GM21825 (cell line): ENCODE data around the gene HDAC5.
"Not testable (repeated sequence)": the region's sequence is repeated elsewhere in the genome, so short reads cannot be mapped to it uniquely, and the experiment has no call there.

ENCODE experiments used
- ATAC-seq: cut with Tn5 transposase; IDR thresholded peaks from one replicate; pipeline ENCODE4 v1.9.1; 2021; ENCODE audit warnings: mild to moderate bottlenecking, moderate library complexity; ENCODE audit not compliant: unreplicated experiment

Gene HDAC5

GRCh38 chr17:44133918-44134476 lies 10.6 kb upstream of the HDAC5 start:
- ATAC-seq: no peak

DNA sequence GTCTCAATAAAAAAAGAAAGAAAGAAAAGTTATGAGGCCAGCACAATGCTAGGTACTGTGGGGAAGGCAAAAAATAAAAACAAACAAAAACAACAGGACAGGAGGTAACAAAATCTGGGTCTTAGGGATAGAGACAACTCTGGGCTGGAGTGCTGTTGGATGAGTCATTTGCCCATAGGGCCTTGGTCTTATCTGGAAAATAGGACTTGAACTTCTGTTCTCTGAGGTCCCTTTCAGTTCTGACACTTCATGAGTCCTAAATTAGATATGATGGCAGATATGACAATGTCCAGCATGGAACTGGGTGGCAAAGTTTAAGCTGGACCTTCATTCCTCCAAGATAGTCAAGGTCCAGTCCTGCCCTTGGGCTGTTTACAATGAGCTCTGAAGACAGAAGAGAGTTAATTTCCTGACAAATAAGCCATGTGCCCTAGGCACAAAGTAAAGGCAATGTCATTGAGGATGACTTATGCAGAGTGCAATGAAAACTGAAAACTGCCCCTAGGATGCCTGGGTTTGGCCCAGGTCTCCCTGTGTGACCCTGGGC lies 8.9 kb upstream of the HDAC5 start:
- ATAC-seq: no peak

DNA sequence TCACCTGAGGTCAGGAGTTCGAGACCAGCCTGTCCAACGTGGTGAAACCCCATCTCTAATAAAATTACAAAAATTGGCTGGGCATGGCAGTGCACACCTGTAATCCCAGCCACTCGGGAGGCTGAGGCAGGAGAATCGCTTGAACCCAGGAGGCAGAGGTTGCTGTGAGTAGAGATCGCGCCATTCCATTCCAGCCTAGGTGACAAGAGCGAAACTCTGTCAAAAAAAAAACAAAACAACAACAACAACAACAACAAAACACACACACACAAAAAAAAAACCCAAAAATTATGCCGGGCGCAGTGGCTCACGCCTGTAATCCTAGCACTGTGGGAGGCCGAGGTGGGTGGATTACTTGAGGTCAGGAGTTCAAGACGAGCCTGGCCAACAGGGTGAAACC lies 7.9 kb upstream of the HDAC5 start:
- ATAC-seq: not testable (repeated sequence)

- ATAC-seq: no peak
Observed at GRCh38 chr17:44130693-44131349, 7.4 kb upstream of the HDAC5 start.

- no peak for ATAC-seq
Observed at GRCh38 chr17:44128383-44128782, 4.9 kb upstream of the HDAC5 start.

GRCh38 chr17:44124118-44124438 lies 637 bp upstream of the HDAC5 start:
- ATAC-seq: no peak

- ATAC-seq: peak; percentile 9
Observed at GRCh38 chr17:44122816-44123355, 555 bp downstream of the HDAC5 start.

DNA sequence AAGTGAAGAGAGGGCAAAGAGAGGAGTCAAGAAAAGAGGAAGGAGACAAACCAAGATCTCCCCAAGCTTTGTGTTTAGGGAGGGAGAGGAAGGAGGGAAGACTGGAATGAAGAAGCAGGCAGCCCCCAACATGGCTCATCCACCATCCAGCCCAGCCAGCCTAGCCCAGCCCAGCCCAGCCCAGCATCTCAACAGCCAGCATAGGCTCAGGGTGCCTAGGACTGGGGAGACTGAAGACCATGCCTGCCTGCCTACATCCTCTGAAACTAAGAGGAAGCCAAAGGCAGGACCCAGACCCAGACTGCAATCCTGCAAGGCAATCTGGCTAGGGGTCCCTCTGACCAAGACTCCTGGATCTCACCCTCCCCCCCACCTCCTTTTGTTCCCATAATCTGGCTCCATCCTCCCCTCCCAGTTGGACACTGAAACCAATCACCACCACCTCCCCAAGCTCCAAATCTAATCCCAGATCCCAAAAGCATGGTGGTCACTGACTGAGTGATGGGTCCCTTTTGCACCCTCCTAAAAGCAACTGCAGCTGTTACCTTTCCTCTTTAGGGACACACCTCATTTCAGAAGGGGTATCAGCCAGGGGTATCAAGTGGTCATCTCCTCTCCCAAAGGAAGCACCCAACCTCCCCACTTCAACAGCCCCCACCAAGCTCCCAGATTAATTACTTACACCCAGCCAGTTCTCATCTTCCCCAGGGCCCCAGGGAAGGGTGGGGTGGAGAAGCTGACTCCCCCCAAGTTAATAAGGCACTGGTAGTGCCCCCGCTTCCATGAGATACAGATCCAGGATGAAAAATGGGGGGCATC lies 1.2 kb downstream of the HDAC5 start:
- ATAC-seq: no peak

DNA sequence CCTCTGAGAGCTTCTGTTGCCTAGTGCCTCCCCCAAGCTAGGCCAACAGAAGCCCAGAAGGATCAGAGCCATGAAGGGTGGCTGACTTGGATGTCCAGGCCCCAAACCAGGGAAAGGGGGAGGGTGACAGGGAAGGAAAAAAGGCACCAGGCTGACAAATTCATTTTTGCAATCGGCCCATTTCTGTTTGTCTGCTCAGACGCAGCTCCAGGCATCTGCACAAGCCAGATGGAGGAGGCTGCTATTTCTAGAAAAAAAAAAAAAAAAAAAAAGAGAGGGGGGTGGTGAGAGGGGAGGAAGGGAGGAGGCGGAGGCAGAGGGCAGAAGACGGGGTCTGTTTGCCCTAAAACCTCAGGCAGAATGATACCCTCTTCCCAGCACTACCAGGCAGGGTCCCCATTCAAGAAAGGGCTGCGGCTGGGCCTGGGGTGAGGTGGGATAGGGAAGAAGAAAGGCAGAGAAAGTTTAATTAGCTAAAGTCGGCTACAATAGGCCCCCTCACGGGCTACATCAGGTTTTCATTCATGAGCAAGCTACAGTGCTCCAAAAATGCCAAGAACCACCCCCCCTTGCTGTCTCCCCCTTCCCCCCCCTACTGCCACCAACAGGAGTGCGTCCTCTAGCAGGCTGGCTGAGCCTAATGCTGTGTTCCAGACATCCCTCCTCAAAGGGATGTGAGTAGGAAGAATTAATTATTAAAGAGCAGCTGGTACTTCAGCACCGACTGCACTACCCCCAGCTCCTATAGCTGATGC lies 2.4 kb downstream of the HDAC5 start:
- no peak for ATAC-seq

DNA sequence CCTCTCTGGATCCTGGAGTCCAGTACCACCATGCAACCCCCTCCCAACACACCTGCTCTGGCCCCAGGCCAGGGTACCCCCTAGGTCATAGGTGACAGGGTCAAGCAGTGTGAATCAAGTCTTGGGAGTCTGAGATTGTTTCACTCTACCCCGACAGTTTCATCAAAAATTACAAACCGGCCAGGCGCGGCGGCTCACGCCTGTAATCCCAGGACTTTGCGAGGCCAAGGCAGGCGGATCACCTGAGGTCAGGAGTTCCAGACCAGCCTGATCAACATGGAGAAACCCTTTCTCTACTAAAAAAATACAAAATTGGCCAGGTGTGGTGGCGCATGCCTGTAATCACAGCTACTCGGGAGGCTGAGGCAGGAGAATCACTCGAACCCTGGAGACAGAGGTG lies 3.2 kb downstream of the HDAC5 start:
- ATAC-seq: not testable (repeated sequence)

GRCh38 chr17:44119798-44120197 lies 3.6 kb downstream of the HDAC5 start:
- no peak for ATAC-seq

GRCh38 chr17:44119062-44119461 lies 4.4 kb downstream of the HDAC5 start:
- no peak for ATAC-seq

DNA sequence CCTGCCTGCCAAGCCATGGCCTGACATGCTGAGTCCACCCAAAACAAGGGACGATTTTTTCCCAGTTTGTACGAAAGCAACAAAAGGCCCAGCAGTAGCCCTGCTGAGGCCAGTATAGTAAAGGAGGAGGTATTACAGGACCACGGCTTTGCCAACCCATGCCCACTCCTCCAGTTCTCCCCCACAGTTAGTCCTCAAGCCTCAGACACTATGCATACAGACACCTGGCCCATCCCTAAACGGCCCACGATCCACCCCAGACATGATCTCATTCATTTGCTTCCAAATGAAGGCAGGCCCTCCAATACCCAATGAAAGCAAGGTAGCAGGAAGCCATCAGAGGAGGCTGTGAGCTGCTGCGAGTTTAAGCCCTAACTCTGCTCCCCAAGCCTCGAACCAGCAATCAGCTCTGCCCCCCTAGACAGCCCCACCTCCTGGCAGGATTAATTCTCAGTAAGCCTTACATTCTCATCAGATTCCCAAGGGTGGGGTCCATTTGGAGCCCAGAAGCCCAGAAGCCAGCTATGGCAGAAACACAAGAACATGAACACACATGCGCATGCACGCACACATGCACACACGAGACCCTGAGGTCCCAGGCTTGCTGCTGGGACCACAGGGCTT lies 4.9 kb downstream of the HDAC5 start:
- ATAC-seq: no peak

GRCh38 chr17:44117351-44117750 lies 6.1 kb downstream of the HDAC5 start:
- ATAC-seq: no peak

GRCh38 chr17:44115585-44116415 lies 7.6 kb downstream of the HDAC5 start:
- ATAC-seq: no peak

DNA sequence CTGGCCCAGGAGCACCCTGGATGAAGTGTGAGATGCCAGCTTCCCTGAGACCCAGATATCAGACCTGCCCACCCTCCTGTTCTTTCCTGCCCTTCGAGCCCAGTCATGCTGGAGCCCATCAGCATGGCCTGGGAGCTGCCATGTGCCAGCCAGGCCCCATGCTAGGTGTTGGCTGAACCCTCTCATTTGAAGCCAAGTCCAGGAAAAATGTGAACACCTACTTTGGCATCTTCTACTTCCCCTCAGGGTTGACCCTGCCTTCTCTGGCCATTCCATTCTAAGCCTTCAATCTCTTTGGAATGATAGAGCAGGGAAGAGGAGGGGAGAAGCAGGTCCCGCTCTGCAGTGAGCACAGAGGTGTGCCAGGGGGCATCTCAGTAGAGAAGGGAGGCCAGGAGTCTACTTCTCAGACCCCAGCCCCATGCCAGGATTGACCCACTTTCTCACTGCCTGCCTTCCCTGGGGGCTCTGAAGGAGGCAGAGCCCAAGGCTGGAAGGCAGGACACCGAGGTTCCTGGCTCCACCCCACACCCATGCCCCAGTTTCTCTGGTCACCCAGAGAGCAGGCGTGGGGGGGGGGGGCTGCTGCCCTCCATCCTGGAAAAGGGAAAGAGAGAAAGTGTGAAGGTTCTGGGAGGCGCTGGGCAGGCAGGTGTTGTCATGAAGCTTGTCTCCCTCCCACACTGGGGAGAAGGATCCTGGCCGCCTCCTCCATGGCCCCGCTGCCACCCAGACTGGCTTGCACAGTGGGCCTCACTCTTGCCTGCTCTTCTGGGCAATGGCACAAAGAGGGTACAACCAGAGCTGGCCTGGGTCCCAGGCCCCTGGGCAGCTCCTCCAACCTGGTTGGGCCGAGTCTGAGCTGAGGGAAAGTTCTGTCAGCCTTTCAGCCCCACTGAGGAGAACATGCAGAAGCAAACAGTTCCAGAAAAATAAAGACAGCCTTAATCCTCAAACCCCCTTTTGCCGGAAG lies 9.3 kb downstream of the HDAC5 start:
- no peak for ATAC-seq

DNA sequence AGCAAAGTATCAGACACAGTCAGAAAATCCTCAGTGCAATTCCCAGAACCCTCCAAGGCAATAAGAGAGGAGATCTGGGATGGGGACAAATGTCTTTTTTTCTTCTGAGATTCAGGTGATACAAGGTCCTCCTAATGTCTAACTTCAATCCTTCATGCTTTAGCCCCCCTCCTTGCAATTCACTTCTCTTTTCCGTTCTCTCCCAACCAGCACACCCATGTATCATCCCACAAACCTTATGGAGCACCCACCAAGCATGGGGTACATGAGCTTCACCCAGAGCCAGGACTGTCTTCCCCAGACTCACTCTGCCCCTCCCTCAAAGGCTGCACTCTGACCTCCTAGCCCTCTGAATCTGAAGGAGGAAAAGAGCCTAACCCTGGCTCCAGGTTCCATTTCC lies 10.1 kb downstream of the HDAC5 start:
- ATAC-seq: no peak
